Gastrocnemius medialis (tissue), 4 donors: ENCODE data around the gene DISC1. TPM values are rescaled to one million over a fixed set of nuclear protein-coding genes. Genes with fewer than 3 reads are reported as not detected.

Experiments
- ATAC-seq, 2 donors: fragments of 150-250 bp; one replicate each; pipeline ENCODE4 v1.9.1; 2016
- DNase-seq, 2 donors: peaks; one replicate each; pipeline ENCODE4 v3.0.0-alpha.2; 2019
- H3K27ac ChIP-seq, 4 donors: fragments of 200-600 bp; sonication (generic); 1 replicate in 1 of 4; 2 replicates in 3 of 4; pipeline ENCODE4 v1.5.1; 2016 to 2018; ENCODE audit warnings: mild to moderate bottlenecking in 2 of 4, moderate library complexity in 1 of 4
- H3K27me3 ChIP-seq, 3 donors: fragments of 200-600 bp; sonication (generic) in 2 of 3; 1 replicate in 1 of 3; 2 replicates in 2 of 3; pipeline versions ENCODE4 v1.5.1 to v1.6.0; 2016 to 2019; ENCODE audit warnings: mild to moderate bottlenecking in 1 of 3, moderate library complexity in 1 of 3
- H3K36me3 ChIP-seq, 2 donors: fragments of 200-600 bp; sonication (generic) in 1 of 2; one replicate each; pipeline ENCODE4 v1.5.1; 2017 to 2018
- H3K4me1 ChIP-seq, 2 donors: fragments of 200-600 bp; sonication (generic) in 1 of 2; one replicate each; pipeline ENCODE4 v1.5.1; 2016 to 2017; ENCODE audit warnings: mild to moderate bottlenecking in 2 of 2
- H3K4me3 ChIP-seq, 4 donors: fragments of 200-600 bp; sonication (generic) in 3 of 4; 1 replicate in 1 of 4; 2 replicates in 3 of 4; pipeline ENCODE4 v1.5.1; 2016 to 2019; ENCODE audit warnings: mild to moderate bottlenecking in 2 of 4
- H3K9me3 ChIP-seq, 3 donors: fragments of 200-600 bp; sonication (generic) in 2 of 3; 1 replicate in 1 of 3; 2 replicates in 2 of 3; pipeline ENCODE4 v1.5.1; 2016 to 2019
- CTCF ChIP-seq, 5 experiments: fragments of 450-650 bp in 3 of 5; fragments of 200-600 bp in 2 of 5; sonication (generic) in 2 of 5; IDR thresholded peaks in 4 of 5; conservative IDR thresholded peaks in 1 of 5; 1 replicate in 4 of 5; 2 replicates in 1 of 5; pipeline ENCODE4 v1.5.1; 2016 to 2019; ENCODE audit warnings: antibody characterized with exemption in 5 of 5, mild to moderate bottlenecking in 3 of 5, moderate library complexity in 3 of 5
- POLR2A ChIP-seq, 2 donors: fragments of 450-650 bp; IDR thresholded peaks; one replicate each; pipeline ENCODE4 v1.6.1; 2017; ENCODE audit warnings: antibody characterized with exemption in 2 of 2, mild to moderate bottlenecking in 2 of 2, moderate library complexity in 2 of 2
- in situ Hi-C, 4 donors: fragments of 200-750 bp; cut with MboI; loops; one replicate each; pipeline versions ENCODE4 v1.15.0 to v1.8.0; 2017; ENCODE audit warnings: low sequenced_read_pairs in 4 of 4
- intact Hi-C: fragments of 100-400 bp; cut with DNase I; formaldehyde crosslinking; loops from one replicate; pipeline ENCODE4 v1.15.1; 2023; ENCODE audit warnings: low total_unique reads
- total RNA-seq, 4 donors: library from RNA; depleted of rRNA; stranded (reverse); fragments of >200 nt; gene quantifications; one replicate each; pipeline versions ENCODE4 v1.1.0 to v1.2.3, GENCODE V29; 2016

Gene DISC1
- total RNA-seq, 4 donors from 2014 or later = 2.3 to 5.8 (median 2.6) TPM

DNA sequence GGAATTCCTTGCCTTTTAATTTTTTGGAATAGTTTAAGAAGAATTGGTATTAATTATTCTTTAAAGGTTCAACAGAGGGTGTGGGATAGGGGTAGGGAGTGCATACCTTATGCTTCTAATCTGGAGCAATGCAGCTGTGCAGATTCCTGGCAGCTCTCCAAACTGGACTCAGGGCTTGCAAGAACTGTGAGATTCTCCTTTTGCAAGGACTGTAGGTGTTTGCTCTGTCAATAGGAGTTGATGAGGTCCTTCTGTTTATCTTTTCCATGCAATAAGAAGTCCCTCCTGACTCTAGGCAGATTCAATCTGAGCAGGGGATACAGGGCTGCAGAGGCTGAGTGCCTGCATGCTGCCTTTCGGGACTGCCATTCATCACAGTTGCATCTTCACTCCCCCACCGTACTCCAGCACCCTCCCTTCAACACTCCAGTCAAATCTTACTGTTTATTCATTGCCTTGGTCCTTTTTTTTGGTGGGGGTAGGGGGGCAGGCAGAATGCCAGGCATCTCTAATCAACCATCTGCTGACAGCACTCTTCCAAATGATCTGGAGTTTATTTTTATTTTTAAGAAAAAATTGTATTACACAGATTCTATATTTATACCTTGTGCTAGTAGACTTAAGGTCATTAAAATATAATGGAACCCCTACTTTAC, 122.3 kb downstream of the DISC1 start:
- intact Hi-C loops (no loop called here), in situ Hi-C loops (no loop called here)
- Histone ChIP-seq H3K27me3 (no peaks in the 10 kb centered on the region), H3K9me3 (no peaks in the 10 kb centered on the region), H3K4me3 (no peak overlapping the region), H3K4me1 (no peaks in the 10 kb centered on the region), H3K36me3 (peaks cover 0 to 9% of the 10 kb centered on the region in 2 donors), H3K27ac (no peak overlapping the region)
- DNase-seq (no peak), ATAC-seq (no peak)
- TF ChIP-seq CTCF (IDR thresholded peaks at IDR 0.05 in 4 of 5, conservative IDR thresholded peaks at IDR 0.05 in 1 of 5) (no peak), POLR2A (IDR thresholded peaks at IDR 0.05) (no peak)

DNA sequence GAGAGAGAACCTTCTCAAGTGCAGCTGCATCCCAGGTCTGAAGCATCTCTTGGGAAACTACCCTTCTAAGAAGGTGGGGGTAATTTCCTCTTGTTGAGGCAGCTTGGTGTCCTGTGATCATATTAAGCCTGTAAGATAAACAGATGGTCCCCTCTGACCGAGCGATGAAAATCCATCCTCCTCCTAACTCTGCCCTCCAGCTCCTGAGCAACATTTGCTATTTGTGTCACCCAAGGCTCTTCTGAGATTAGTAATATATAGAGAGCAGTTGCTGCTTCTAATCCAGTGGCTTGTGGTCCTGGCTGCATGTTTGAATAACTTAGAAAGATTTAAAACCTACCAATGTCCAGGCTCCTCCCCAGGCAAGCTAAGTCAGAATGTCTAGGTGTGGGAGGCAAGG, 123.7 kb downstream of the DISC1 start:
- in situ Hi-C loops = no loop called here
- intact Hi-C loops = loop anchor here (10.0 kb wide), 1 partner anchor 105 kb away; no protein-coding TSS in a partner anchor
- TF ChIP-seq POLR2A (IDR thresholded peaks at IDR 0.05) (no peak), CTCF (IDR thresholded peaks at IDR 0.05 in 4 of 5, conservative IDR thresholded peaks at IDR 0.05 in 1 of 5) (no peak)

GRCh38 chr1:231750818-231751362, 124.3 kb downstream of the DISC1 start:
- in situ Hi-C loops = no loop called here
- Histone ChIP-seq H3K27ac (no peak overlapping the region), H3K36me3 (peaks cover 0 to 9% of the 10 kb centered on the region in 2 donors)

More for the DNA sequence above, 123.7 kb downstream of the DISC1 start:
- Histone ChIP-seq H3K27ac (no peak overlapping the region), H3K4me3 (no peak overlapping the region), H3K9me3 (no peaks in the 10 kb centered on the region), H3K4me1 (no peaks in the 10 kb centered on the region), H3K27me3 (no peaks in the 10 kb centered on the region), H3K36me3 (peaks cover 0 to 9% of the 10 kb centered on the region in 2 donors)
- no peak for ATAC-seq
- DNase-seq = no peak

DNA sequence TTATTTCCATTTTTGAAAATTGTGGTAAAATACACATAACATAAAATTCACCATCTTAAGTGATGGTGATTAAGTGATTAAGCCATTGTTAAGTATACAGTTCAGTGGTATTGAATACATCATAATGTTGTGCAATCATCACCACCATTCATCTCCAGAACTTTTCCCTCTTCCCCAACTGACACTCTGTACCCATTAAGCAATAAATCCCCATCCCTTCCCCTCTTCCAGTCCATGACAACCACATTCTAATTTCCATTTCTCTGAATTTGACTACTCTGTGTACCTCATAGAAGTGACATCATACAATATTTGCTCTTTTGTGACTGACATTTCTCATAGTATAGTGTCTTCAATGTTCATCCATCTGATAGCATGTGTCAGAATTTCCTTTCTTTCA, 124.8 kb downstream of the DISC1 start:
- Histone ChIP-seq H3K9me3 (no peaks in the 10 kb centered on the region), H3K36me3 (peaks cover 0 to 9% of the 10 kb centered on the region in 2 donors), H3K27me3 (no peaks in the 10 kb centered on the region), H3K4me1 (no peaks in the 10 kb centered on the region), H3K27ac (no peak overlapping the region), H3K4me3 (no peak overlapping the region)
- in situ Hi-C loops (no loop called here), intact Hi-C loops (loop anchor here (10.0 kb wide), 1 partner anchor 103 kb away; no protein-coding TSS in a partner anchor)
- no peak for ATAC-seq
- TF ChIP-seq CTCF (IDR thresholded peaks at IDR 0.05 in 4 of 5, conservative IDR thresholded peaks at IDR 0.05 in 1 of 5) = no peak
- no peak for TF ChIP-seq POLR2A (IDR thresholded peaks at IDR 0.05)
- DNase-seq = no peak

More at GRCh38 chr1:231750818-231751362, 124.3 kb downstream of the DISC1 start:
- H3K4me1 ChIP-seq = no peaks in the 10 kb centered on the region
- no peak overlapping the region for H3K4me3 ChIP-seq
- no peak for TF ChIP-seq POLR2A (IDR thresholded peaks at IDR 0.05)
- TF ChIP-seq CTCF (IDR thresholded peaks at IDR 0.05 in 4 of 5, conservative IDR thresholded peaks at IDR 0.05 in 1 of 5) = no peak
- no peaks in the 10 kb centered on the region for H3K27me3 ChIP-seq
- ATAC-seq = no peak
- H3K9me3 ChIP-seq = no peaks in the 10 kb centered on the region
- intact Hi-C loops = loop anchor here (10.0 kb wide), 1 partner anchor 104 kb away; no protein-coding TSS in a partner anchor
- no peak for DNase-seq
